ENCODE measurements around the gene PPP2R5C.
"Not testable (repeated sequence)": the region's sequence is repeated elsewhere in the genome, so short reads cannot be mapped to it uniquely, and the experiment has no call there.

The PPP2R5C gene

GRCh38 chr14:101791919-101792572 lies 30.5 kb downstream of the PPP2R5C start:
- ChIA-PET CTCF (interaction anchor here (0.6 kb wide), 1 partner anchor 13 kb away, joined by 4 read pairs; no protein-coding TSS in a partner anchor), POLR2A (ENCODE audit: low non-redundant PET) (no interaction called here)
- no peak for TF ChIP-seq CTCF (conservative IDR thresholded peaks at IDR 0.05; ENCODE audit: low read depth)
- DNase-seq (ENCODE audit: low spot score): peak; percentile 62
- no peak overlapping the region for H3K27ac ChIP-seq

GRCh38 chr14:101796016-101796415 lies 34.5 kb downstream of the PPP2R5C start:
- no peak for DNase-seq (ENCODE audit: low spot score)
- no peak for TF ChIP-seq CTCF (conservative IDR thresholded peaks at IDR 0.05; ENCODE audit: low read depth)
- no peak overlapping the region for H3K27ac ChIP-seq
- ChIA-PET CTCF (no interaction called here), POLR2A (ENCODE audit: low non-redundant PET) (no interaction called here)

GRCh38 chr14:101796479-101796878 lies 35.0 kb downstream of the PPP2R5C start:
- CTCF ChIA-PET: no interaction called here
- TF ChIP-seq CTCF (conservative IDR thresholded peaks at IDR 0.05; ENCODE audit: low read depth): no peak
- DNase-seq (ENCODE audit: low spot score): no peak
- H3K27ac ChIP-seq: no peak overlapping the region
- POLR2A ChIA-PET (ENCODE audit: low non-redundant PET): no interaction called here

GRCh38 chr14:101797856-101798255 lies 36.3 kb downstream of the PPP2R5C start:
- CTCF ChIA-PET: no interaction called here
- no peak for TF ChIP-seq CTCF (conservative IDR thresholded peaks at IDR 0.05; ENCODE audit: low read depth)
- no peak for DNase-seq (ENCODE audit: low spot score)
- POLR2A ChIA-PET (ENCODE audit: low non-redundant PET): no interaction called here
- no peak overlapping the region for H3K27ac ChIP-seq

GRCh38 chr14:101804373-101804772 lies 42.9 kb downstream of the PPP2R5C start:
- CTCF ChIA-PET: interaction anchor here (0.6 kb wide), 1 partner anchor 511 kb away, joined by 6 read pairs; no protein-coding TSS in a partner anchor
- POLR2A ChIA-PET (ENCODE audit: low non-redundant PET); DNase-seq (ENCODE audit: low spot score); H3K27ac ChIP-seq: not testable (repeated sequence)

- CTCF ChIA-PET; DNase-seq (ENCODE audit: low spot score); POLR2A ChIA-PET (ENCODE audit: low non-redundant PET); H3K27ac ChIP-seq: not testable (repeated sequence)
Observed at GRCh38 chr14:101806252-101806651, 44.7 kb downstream of the PPP2R5C start.

- peak overlapping the region; percentile 21 for H3K27ac ChIP-seq
Observed at GRCh38 chr14:101808020-101808641, 46.6 kb downstream of the PPP2R5C start.

More at GRCh38 chr14:101808020-101808641, 46.6 kb downstream of the PPP2R5C start:
- CTCF ChIA-PET: interaction anchor here (1.4 kb wide), 1 partner anchor 37 kb away, joined by 10 read pairs; no protein-coding TSS in a partner anchor
- DNase-seq (ENCODE audit: low spot score): no peak
- POLR2A ChIA-PET (ENCODE audit: low non-redundant PET): interaction anchor here (0.6 kb wide), 1 partner anchor 54 kb away, joined by 4 read pairs; no protein-coding TSS in a partner anchor
- no peak for TF ChIP-seq CTCF (conservative IDR thresholded peaks at IDR 0.05; ENCODE audit: low read depth)
